Limb (tissue), 2 donors: ENCODE measurements around the gene EDA.
"Not testable (repeated sequence)": the region's sequence is repeated elsewhere in the genome, so short reads cannot be mapped to it uniquely, and the experiment has no call there.

Source experiments
- DNase-seq, 2 donors: peaks; one replicate each; pipeline ENCODE4 v3.0.0-alpha.2; 2016; ENCODE audit errors: extremely low spot score in 2 of 2

Gene EDA

DNA sequence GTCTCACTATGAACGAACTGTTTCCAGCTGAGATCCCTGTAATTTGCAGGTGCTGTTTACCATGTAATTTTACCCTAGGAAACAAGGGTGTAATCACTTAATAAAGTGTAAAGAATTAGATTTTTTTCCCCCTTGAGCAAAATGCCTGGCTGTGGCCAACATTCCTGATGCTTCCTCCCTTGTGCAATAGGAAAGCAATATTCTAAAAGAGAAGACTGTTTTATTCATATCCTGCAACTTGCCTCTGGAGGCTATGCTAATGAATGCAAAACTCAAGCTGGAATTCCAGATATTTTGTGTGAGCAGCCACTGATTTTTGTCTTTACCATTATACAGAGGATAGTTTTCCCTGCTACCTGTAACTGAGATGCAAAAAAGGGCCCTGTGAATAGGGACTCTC, 335.8 kb downstream of the EDA start:
- DNase-seq = no peak

DNA sequence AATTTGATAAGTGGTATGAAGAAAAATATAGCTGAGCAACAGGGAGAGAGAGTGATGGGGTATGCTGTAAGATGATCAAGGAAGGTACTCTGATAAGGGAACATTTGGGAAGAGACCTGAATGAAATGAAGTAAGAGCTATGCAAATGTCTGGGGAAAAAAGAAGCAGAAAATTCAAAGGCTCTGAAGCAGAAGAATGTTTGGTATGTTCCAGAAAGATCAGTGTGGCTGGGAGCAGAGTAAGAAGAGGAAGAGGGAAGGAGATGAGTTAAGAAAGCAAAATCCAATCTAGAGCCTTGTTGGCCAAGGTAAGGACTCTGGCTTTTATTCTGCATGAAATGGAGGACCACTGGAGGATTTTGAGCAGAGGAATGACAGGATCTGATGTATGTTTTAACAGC, 343.8 kb downstream of the EDA start:
- DNase-seq = no peak

DNA sequence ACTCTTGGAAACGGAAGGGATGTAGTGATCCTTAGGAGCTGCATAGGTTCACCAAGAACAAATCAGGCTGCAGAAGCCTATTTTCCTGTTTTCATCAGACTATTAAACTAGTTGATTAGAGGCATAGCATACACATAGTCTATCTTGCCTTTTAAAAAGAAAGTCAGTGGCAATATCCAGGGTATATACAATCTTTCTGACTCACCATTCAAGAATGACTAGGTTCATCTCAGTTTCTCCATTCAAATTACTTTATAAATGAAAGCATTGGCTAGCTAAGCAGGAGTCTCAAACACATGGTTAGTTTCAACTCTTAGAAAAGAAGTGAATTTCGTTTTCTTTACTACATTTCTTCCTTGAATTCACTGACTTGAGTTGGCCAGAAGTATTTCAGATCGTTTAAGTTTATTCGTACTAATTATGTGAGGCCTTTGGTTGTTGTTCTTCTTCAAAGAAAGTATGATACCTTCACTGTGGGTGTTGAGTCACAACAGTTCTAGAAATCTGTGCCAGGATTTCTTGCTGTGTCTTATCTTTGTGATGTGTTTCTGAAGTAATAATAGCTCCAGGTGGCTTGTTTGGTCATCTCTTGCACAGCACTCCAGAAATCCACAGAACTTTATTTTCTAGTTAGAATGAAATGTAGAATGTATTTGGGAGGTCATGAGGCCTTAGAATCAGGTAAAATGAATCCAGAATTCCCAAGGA, 345.6 kb downstream of the EDA start:
- DNase-seq = no peak

- DNase-seq = peak; percentile 6 to 27
Observed at GRCh38 chrX:69968950-69969349, 353.0 kb downstream of the EDA start.

DNA sequence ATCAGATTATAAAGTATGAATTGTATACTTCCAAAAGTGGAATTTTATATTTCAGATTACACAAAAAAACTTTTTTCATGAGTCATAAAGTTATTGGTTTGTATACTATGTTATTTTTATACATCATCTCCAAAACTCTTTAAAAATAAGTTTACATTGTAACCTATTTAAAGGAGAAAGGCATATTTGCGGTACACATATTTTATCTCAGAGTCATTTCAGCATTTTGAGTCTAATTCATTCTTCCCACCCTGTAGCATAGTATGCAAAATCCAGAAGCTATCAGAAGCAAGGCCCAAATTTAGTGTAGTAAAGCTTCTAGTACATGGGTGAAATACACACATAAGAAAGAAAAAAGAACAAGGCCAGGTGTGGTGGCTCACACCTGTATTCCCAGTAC, 353.5 kb downstream of the EDA start:
- no peak for DNase-seq

DNA sequence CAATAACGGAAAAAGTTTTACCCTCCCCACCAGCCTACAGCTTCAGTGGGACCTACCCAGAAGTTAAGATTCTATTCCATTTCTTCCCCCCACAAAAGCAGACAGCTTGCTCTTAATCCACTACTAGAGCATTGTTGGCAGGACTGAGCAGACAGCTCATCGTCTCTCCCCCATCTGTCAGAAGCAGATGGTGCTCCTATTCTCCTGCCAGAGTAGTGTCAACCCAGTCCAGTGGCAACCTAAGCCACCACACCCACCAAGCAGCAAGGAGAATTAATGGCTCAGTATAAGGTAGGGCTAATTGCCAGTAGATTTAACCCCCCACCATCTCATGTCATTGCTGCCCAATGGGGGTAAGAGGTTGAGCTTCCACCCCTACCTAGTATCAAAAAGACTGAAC, 371.8 kb downstream of the EDA start:
- no peak for DNase-seq

DNA sequence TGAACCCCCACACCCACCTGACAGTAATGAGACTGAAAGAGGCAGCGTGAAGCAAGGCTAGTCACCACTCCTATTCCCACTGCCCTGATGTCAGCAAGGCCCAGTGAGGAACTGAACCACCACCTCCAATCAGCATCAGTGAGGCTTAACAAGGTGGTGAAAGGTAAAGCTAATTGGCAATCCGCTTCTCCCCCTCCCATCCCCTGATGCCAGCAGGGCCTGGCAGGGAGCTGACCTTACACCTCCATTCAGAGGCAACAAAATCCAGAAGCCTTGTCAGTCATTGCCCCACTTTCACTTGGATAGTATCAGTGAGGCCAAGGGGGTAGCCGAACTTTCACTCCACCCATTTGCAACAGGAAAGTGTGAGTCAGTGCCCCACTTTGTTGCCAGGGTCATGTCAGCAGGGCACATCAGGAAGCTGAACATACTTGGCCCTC, 373.1 kb downstream of the EDA start:
- no peak for DNase-seq

DNA sequence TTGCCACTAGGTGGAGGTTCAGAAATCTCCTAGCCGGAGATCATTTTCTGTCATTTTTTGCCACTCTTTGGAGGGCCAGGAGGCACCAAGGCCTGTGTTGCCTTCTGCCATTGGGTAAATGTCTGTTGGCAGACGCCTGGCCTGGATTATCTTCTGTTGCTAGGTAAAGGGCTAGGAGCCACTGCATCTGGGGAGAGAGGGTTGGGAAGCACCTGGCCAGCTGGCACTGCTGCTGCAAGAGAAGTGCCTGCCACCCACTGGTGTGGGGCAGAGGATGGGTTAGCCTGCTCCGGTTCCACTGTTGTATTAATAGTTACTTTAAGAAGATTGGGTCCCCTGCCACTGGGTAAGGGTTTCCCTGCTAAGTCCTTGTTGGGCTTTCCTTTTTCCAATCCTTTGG, 375.8 kb downstream of the EDA start:
- no peak for DNase-seq

DNA sequence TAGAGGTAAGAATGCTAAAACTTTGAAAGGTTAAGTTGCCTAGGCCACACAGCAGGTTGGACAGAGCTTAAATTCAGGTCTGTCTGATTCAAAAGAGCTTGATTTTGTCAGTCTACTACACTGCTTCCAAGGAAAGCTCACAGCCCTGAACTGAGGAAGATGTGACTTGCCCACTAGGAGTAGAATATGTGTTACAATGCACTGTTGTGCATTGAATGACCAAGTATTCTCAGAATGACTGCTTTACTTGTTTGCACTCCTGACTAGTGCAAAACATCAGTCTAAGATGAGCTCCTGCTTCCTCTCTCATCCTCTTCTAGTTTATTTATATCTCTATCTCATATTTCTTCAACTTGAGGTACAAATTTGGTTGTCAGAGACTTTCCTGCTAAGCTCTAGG, 377.6 kb downstream of the EDA start:
- no peak for DNase-seq

DNA sequence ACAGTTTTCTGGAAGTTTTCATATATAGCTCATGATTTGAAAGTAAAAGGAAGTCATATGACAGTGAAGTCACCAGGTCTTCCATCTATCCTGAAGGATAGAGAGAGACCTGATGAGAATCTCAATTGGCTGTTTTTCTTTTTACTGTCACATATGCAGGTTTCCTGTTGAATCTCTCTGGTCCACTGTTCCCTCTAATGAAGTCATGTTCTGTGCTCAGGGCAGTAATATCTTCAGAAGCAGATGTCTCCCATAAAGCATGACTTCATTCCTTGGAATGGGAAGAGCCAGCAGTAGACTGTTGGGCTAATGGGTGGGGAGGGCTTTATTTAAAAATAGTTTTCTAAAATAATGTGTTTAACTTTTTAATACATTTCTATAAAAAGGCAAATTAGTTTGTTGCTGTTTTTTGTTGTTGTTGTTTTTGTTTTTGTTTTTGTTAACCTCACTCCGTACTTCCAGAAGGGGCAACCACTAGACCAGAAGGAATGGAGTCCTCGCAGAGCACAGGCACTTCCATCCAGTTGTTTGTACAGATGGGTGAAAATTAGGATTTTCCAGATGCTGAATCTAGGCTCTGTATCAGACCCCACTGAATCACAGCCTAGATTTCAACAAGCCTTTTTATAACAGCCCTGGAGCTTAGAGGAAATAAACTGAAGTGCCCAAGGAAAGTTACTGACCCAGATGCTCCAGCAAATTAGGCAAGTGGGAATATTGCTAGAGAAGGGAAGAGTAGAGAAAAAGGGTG, 379.6 kb downstream of the EDA start:
- DNase-seq = no peak

DNA sequence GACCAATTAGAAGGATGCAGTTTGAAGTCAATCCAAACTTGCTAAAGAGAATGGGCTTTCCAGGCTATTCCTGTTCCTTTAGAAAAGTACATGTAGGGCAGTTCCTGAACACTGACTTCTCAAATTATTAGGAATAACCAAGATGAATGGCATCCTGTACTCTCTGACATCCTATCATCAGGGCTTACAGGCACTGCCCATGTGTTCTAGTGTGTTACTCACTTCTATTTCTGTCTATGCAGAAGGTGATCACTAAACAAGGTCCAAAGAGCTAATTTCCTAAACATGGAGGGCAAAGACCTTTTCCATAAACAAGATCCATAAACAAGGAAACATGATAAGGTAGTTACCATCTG, 380.2 kb downstream of the EDA start:
- DNase-seq = no peak

DNA sequence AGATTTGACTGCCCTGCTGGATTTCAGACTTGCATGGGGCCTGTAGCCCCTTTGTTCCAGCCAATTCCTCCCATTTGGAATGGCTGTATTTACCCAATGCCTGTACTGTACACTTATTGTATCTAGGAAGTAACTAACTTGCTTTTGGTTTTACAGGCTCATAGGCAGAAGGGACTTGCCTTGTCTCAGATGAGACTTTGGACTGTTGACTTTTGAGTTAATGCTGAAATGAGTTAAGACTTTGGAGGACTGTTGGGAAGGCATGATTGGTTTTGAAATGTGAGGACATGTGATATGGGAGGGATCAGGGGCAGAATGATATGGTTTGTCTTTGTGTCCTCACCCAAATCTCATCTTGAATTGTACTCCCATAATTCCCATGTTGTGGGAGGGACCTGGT, 382.4 kb downstream of the EDA start:
- DNase-seq = not testable (repeated sequence)

GRCh38 chrX:70001269-70001668, 385.4 kb downstream of the EDA start:
- DNase-seq = no peak

DNA sequence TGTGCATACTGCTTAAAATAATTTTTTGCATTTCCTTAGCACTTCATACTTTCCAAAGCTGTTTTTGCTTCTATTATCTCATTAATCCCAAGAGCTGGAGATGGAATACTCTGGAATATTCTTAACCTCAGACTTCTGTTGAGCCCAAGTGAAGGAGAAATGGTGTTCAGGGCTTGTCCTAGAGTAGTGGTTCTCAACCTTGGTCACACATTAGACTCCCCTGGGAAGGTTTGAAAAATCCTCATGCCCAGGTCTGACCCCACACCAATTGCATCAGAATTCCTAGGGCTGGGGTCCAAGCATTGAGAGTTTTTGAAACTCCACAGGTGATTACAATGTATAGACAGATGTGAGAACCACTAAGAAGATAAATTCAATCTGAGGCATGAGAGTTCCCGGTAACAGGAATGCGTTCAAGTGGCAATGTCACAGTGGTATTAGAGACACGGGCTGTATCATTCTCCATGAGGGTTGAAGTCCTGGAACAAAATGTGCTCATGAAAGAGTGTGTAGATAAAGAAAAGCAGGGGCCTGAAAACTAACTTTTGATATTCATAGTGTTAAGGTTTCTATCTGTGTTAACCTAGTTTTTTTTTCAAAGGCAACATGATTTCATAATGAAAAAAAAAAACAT, 385.9 kb downstream of the EDA start:
- no peak for DNase-seq

DNA sequence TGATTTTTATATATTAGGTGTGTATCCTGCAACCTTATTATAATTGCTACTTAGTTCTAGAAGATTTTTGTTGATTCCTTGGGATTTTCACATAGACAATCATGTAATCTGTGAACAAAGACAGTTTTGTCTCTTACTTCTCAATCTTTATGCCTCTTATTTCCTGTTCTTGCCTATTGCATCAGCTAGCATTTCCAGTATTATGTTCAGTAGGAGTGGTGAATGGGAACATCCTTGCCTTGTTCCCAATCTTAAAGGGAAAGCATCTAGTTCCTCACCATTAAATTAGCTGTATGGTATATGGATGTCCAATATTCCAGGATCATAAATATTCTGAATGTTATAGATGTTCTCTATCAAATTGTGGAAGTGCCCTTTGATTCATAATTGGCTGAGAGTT, 392.0 kb downstream of the EDA start:
- DNase-seq = no peak

DNA sequence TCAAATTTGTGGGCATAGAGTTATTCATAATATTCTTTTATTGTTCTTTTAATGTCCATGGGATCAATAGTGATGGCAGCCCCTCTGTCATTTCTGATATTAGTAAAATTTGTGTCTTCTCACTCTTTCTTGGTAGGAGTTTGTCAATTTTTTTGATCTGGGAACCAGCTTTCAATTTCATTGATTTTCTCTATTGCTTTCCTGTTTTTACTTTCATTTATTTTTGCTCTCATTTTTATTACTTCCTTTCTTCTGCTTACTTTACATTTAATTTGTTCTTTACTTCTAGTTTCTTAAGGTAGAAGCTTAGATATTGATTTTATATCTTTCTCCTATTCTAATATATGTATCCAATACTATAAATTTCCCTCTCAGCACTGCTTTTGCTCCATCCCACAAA, 393.1 kb downstream of the EDA start:
- no peak for DNase-seq

- DNase-seq = no peak
Observed at GRCh38 chrX:70009970-70010369, 394.1 kb downstream of the EDA start.

DNA sequence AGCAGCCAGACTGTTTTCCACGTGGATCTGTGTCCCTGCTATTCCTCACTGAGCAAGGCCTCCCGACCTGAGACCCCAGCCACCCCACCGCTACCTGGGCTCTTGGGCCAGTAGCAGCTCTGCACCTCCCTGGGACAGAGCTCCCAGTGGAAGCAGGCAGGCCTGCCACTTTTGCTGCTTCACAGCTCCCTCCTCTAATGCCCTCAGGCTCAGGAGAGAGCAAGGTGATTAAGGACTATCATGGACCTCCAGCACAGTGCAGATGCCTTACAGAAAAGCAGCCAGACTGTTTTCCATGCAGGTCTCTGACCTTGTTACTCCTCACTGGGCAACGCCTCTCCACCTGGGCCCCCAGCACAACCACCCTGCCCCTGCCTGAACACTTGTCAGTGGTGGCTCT, 396.8 kb downstream of the EDA start:
- DNase-seq = no peak

GRCh38 chrX:70013466-70014381, 397.8 kb downstream of the EDA start:
- DNase-seq = no peak

DNA sequence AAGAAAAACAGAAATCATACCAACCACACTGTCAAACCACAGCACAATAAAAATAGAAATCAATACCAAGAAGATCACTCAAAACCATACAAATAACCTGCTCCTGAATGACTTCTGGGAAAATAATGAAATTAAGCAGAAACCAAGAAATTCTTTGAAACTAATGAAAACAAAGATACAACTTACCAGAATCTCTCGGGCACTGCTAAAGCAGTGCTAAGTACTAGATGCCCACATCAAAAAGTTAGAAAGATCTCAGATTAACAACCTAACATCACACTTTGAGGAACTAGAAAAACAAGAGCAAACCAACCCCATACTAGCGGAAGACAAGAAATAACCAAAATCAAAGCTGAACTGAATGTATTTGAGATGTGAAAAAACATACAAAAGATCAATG, 400.6 kb downstream of the EDA start:
- DNase-seq = no peak

- DNase-seq = no peak
Observed at GRCh38 chrX:70022616-70023015, 406.7 kb downstream of the EDA start.

DNA sequence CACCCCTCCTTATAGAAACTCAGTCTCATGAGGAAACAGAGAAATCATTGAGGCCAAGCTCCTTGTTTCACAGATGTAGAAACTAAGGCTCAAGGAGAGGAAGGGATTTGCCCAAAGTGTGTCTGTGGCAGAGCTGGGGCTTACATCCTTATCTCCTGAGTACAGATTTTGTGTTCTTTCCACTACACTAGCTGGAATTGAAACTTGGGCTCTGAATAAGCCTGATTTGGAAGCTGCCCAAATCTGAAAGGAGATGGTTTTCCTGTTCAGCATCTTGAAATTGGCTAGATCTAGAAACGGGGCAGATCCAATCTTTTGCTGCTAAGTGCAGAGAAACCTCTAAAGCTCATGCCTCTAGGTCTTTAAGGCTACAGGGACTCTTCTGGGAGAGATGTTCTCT, 409.6 kb downstream of the EDA start:
- DNase-seq = no peak
